Gastroesophageal sphincter (tissue), 3 donors: ENCODE measurements around the gene VMP1.

Source experiments
- CTCF ChIP-seq, 4 experiments: fragments of 200-600 bp in 2 of 4; fragments of 450-650 bp in 2 of 4; sonication (generic) in 1 of 4; IDR thresholded peaks; one replicate each; pipeline ENCODE4 v1.5.1; 2017 to 2019; ENCODE audit warnings: antibody characterized with exemption in 4 of 4, mild to moderate bottlenecking in 2 of 4, moderate library complexity in 2 of 4
- EP300 ChIP-seq: sonication (generic); formaldehyde crosslinking; IDR thresholded peaks from one replicate; pipeline ENCODE4 v1.6.1; 2017; ENCODE audit warnings: antibody characterized with exemption, mild to moderate bottlenecking
- POLR2A ChIP-seq, 2 donors: fragments of 450-650 bp; IDR thresholded peaks; one replicate each; pipeline ENCODE4 v1.6.1; 2017; ENCODE audit warnings: antibody characterized with exemption in 2 of 2, mild to moderate bottlenecking in 2 of 2, moderate library complexity in 1 of 2
- POLR2AphosphoS5 ChIP-seq: sonication (generic); formaldehyde crosslinking; IDR thresholded peaks from one replicate; pipeline ENCODE4 v1.6.1; 2017; ENCODE audit warnings: antibody characterized with exemption

- TF ChIP-seq CTCF (IDR thresholded peaks at IDR 0.05) (no peak), POLR2A (IDR thresholded peaks at IDR 0.05) (no peak), EP300 (no peak), POLR2AphosphoS5 (no peak)
Observed at GRCh38 chr17:59723607-59724006, 16.2 kb downstream of the VMP1 start.
